GM12878 (cell line): ENCODE results near the gene EME2.

Experiments
- CTCF ChIP-seq, 3 experiments: IDR thresholded peaks in 2 of 3; conservative IDR thresholded peaks in 1 of 3; 2 replicates each; pipeline ENCODE4 v1.5.1; 2011; ENCODE audit warnings: low read depth in 3 of 3, low read length in 3 of 3, mild to moderate bottlenecking in 3 of 3, control low read depth in 2 of 3, moderate library complexity in 2 of 3, inconsistent platforms in 1 of 3, mixed read lengths in 1 of 3; ENCODE audit not compliant: control insufficient read depth in 2 of 3, insufficient read depth in 1 of 3; ENCODE audit errors: extremely low read depth in 1 of 3
- FOXM1 ChIP-seq: IDR thresholded peaks from 2 replicates; pipeline ENCODE4 v1.6.1; 2012; ENCODE audit warnings: low read depth, mild to moderate bottlenecking, inconsistent platforms, low read length, moderate library complexity
- POLR2A ChIP-seq: IDR thresholded peaks from 2 replicates; pipeline ENCODE4 v1.6.1; 2011; ENCODE audit warnings: low read depth, mild to moderate bottlenecking, low read length
- POLR2AphosphoS2 ChIP-seq: IDR thresholded peaks from 2 replicates; pipeline ENCODE4 v1.6.1; 2011; ENCODE audit warnings: low read depth, mild to moderate bottlenecking, low read length, improper control_type of control experiment, moderate library complexity
- RAD21 ChIP-seq: IDR thresholded peaks from 2 replicates; pipeline ENCODE4 v1.6.1; 2011; ENCODE audit warnings: mild to moderate bottlenecking, low read depth, low read length, moderate library complexity; ENCODE audit not compliant: insufficient read depth
- REST ChIP-seq: IDR thresholded peaks from 2 replicates; pipeline ENCODE4 v1.6.1; 2012; ENCODE audit warnings: mild to moderate bottlenecking, low read depth, low read length
- SPI1 ChIP-seq: IDR thresholded peaks from 2 replicates; pipeline ENCODE4 v1.6.1; 2011; ENCODE audit warnings: low read depth, mild to moderate bottlenecking, low read length, moderate library complexity, borderline replicate concordance; ENCODE audit not compliant: insufficient read depth
- TCF7 ChIP-seq: IDR thresholded peaks from 2 replicates; pipeline ENCODE4 v1.6.1; 2014; ENCODE audit warnings: antibody characterized with exemption, borderline replicate concordance

- TF ChIP-seq RAD21 = no peak
- no peak for TF ChIP-seq FOXM1
- TF ChIP-seq CTCF (IDR thresholded peaks at IDR 0.05 in 2 of 3, conservative IDR thresholded peaks at IDR 0.05 in 1 of 3; ENCODE audit: control insufficient read depth in 2 of 3, extremely low read depth in 1 of 3, insufficient read depth in 1 of 3, low read depth in 3 of 3, low read length in 3 of 3) = no peak
- no peak for TF ChIP-seq SPI1
- TF ChIP-seq POLR2A = no peak
- no peak for TF ChIP-seq POLR2AphosphoS2
- no peak for TF ChIP-seq REST
- TF ChIP-seq TCF7 = no peak
These were observed 13.1 kb upstream of the EME2 start for GRCh38 chr16:1759511-1759910.
